H9 (cell line): Measurements from ENCODE around the gene OXER1. TPM values are rescaled to one million over a fixed set of nuclear protein-coding genes. Genes with fewer than 3 reads are reported as not detected.

Experiments
- DNase-seq: peaks from one replicate; pipeline ENCODE4 v3.0.0-alpha.2; 2017
- H2AFZ ChIP-seq: one replicate; pipeline ENCODE4 v1.6.1; 2013; ENCODE audit warnings: mild to moderate bottlenecking, low read length, control low read depth, moderate library complexity
- H2AK5ac ChIP-seq: 2 replicates; pipeline ENCODE4 v1.6.1; 2013; ENCODE audit warnings: low read length, control low read depth, mixed read lengths; ENCODE audit not compliant: insufficient read length
- H2BK120ac ChIP-seq: one replicate; pipeline ENCODE4 v1.6.1; 2013; ENCODE audit warnings: low read depth, mild to moderate bottlenecking, low read length, control low read depth, inconsistent platforms; ENCODE audit not compliant: poor library complexity, severe bottlenecking
- H2BK12ac ChIP-seq: 2 replicates; pipeline ENCODE4 v1.6.1; 2013; ENCODE audit warnings: low read length, control low read depth, mixed read lengths, low read depth; ENCODE audit not compliant: insufficient read length
- H2BK15ac ChIP-seq: 2 replicates; pipeline ENCODE4 v1.6.1; 2013; ENCODE audit warnings: low read depth, low read length, control low read depth
- H2BK20ac ChIP-seq: one replicate; pipeline ENCODE4 v1.6.1; 2013; ENCODE audit warnings: low read depth, mild to moderate bottlenecking, low read length, control low read depth, inconsistent platforms; ENCODE audit not compliant: poor library complexity, severe bottlenecking
- H2BK5ac ChIP-seq: 2 replicates; pipeline ENCODE4 v1.6.1; 2013; ENCODE audit warnings: low read length, control low read depth, mixed read lengths; ENCODE audit not compliant: insufficient read length
- H3K14ac ChIP-seq: 2 replicates; pipeline ENCODE4 v1.6.1; 2013; ENCODE audit warnings: low read length, control low read depth; ENCODE audit not compliant: insufficient read depth
- H3K18ac ChIP-seq: 2 replicates; pipeline ENCODE4 v1.6.1; 2013; ENCODE audit warnings: low read depth, mild to moderate bottlenecking, mixed read lengths, low read length, control low read depth; ENCODE audit not compliant: insufficient read length
- H3K23ac ChIP-seq: 2 replicates; pipeline ENCODE4 v1.6.1; 2013; ENCODE audit warnings: low read length, control low read depth, mixed read lengths, low read depth; ENCODE audit not compliant: insufficient read length
- H3K23me2 ChIP-seq: 2 replicates; pipeline ENCODE4 v1.6.1; 2013; ENCODE audit warnings: low read depth, mild to moderate bottlenecking, mixed read lengths, low read length, control low read depth; ENCODE audit not compliant: insufficient read length, poor library complexity, severe bottlenecking
- H3K27ac ChIP-seq: 2 replicates; pipeline ENCODE4 v1.5.1; 2013; ENCODE audit warnings: low read length, control low read depth, mixed read lengths, low read depth; ENCODE audit not compliant: insufficient read length
- H3K27me3 ChIP-seq: 2 replicates; pipeline ENCODE4 v1.6.1; 2013; ENCODE audit warnings: low read length, control low read depth, inconsistent platforms; ENCODE audit not compliant: insufficient read depth
- H3K4ac ChIP-seq: 2 replicates; pipeline ENCODE4 v1.6.1; 2013; ENCODE audit warnings: low read depth, mild to moderate bottlenecking, control low read depth, inconsistent platforms, low read length, moderate library complexity
- H3K4me1 ChIP-seq: 2 replicates; pipeline ENCODE4 v1.6.1; 2013; ENCODE audit warnings: low read length, control low read depth, inconsistent platforms; ENCODE audit not compliant: insufficient read depth
- H3K4me2 ChIP-seq: 2 replicates; pipeline ENCODE4 v1.6.1; 2013; ENCODE audit warnings: low read length, control low read depth, mixed read lengths; ENCODE audit not compliant: insufficient read length, insufficient read depth
- H3K56ac ChIP-seq: 2 replicates; pipeline ENCODE4 v1.6.1; 2013; ENCODE audit warnings: low read depth, mild to moderate bottlenecking, mixed read lengths, low read length, control low read depth; ENCODE audit not compliant: insufficient read length
- H3K79me1 ChIP-seq: 2 replicates; pipeline ENCODE4 v1.6.1; 2013; ENCODE audit warnings: low read depth, mild to moderate bottlenecking, moderate library complexity, low read length, control low read depth, inconsistent platforms; ENCODE audit not compliant: insufficient read depth, poor library complexity, severe bottlenecking
- H3K79me2 ChIP-seq: 2 replicates; pipeline ENCODE4 v1.6.1; 2013; ENCODE audit warnings: low read length, control low read depth, inconsistent platforms; ENCODE audit not compliant: insufficient read depth
- H3K9ac ChIP-seq: 2 replicates; pipeline ENCODE4 v1.6.1; 2013; ENCODE audit warnings: low read length, control low read depth, mixed read lengths; ENCODE audit not compliant: insufficient read length; ENCODE audit errors: extremely low read depth
- H3K9me3 ChIP-seq: one replicate; pipeline ENCODE4 v1.6.1; 2013; ENCODE audit warnings: low read depth, low read length, inconsistent platforms; ENCODE audit not compliant: control insufficient read depth
- H3T11ph ChIP-seq: one replicate; pipeline ENCODE4 v1.6.1; 2013; ENCODE audit warnings: mild to moderate bottlenecking, low read length, control low read depth, inconsistent platforms
- H4K20me1 ChIP-seq: one replicate; pipeline ENCODE4 v1.6.1; 2013; ENCODE audit not compliant: control insufficient read depth, insufficient read length, insufficient read depth
- H4K5ac ChIP-seq: 2 replicates; pipeline ENCODE4 v1.6.1; 2013; ENCODE audit warnings: low read depth, mild to moderate bottlenecking, mixed read lengths, low read length, control low read depth; ENCODE audit not compliant: insufficient read length
- H4K8ac ChIP-seq: replicated peaks from 2 replicates; pipeline ENCODE4 v1.6.1; 2013; ENCODE audit warnings: low read length, control low read depth, mixed read lengths, low read depth; ENCODE audit not compliant: insufficient read length
- H4K91ac ChIP-seq: 2 replicates; pipeline ENCODE4 v1.6.1; 2013; ENCODE audit warnings: low read depth, mild to moderate bottlenecking, moderate library complexity, mixed read lengths, low read length, control low read depth; ENCODE audit not compliant: insufficient read length
- H3K27ac Mint-ChIP-seq, 3 experiments: 2 replicates in 2 of 3; 3 replicates in 1 of 3; pipeline ENCODE4 v1.8.0; 2020 to 2021; ENCODE audit warnings: mixed read lengths in 3 of 3, mild to moderate bottlenecking in 1 of 3, moderate library complexity in 1 of 3
- H3K27me3 Mint-ChIP-seq: 2 replicates; pipeline ENCODE4 v1.8.0; 2021; ENCODE audit warnings: low read depth, mild to moderate bottlenecking, moderate library complexity, mixed read lengths
- H3K36me3 Mint-ChIP-seq, 3 experiments: 2 replicates in 2 of 3; 3 replicates in 1 of 3; pipeline ENCODE4 v1.8.0; 2020 to 2021; ENCODE audit warnings: low read depth in 3 of 3, mixed read lengths in 3 of 3; ENCODE audit not compliant: insufficient read depth in 1 of 3
- H3K4me1 Mint-ChIP-seq, 2 experiments: 2 replicates each; pipeline ENCODE4 v1.8.0; 2020; ENCODE audit warnings: mixed read lengths in 2 of 2
- H3K4me3 Mint-ChIP-seq, 2 experiments: 2 replicates in 1 of 2; 3 replicates in 1 of 2; pipeline ENCODE4 v1.8.0; 2020 to 2021; ENCODE audit warnings: mild to moderate bottlenecking in 2 of 2, mixed read lengths in 2 of 2, moderate library complexity in 1 of 2
- H3K9me3 Mint-ChIP-seq, 2 experiments: 2 replicates in 1 of 2; 3 replicates in 1 of 2; pipeline ENCODE4 v1.8.0; 2020; ENCODE audit warnings: mild to moderate bottlenecking in 2 of 2, mixed read lengths in 2 of 2, moderate library complexity in 1 of 2
- CTCF ChIP-seq: fragments of 200-600 bp; sonication (generic); conservative IDR thresholded peaks from 3 replicates; pipeline ENCODE4 v1.8.0; 2021; ENCODE audit warnings: antibody characterized with exemption, mild to moderate bottlenecking
- WGBS: extraction: QIAGEN DNeasy Blood & Tissue Kit; methylation state at CpG from one replicate; pipeline ENCODE4 v1.1.7; 2013; ENCODE audit warnings: missing lambda C conversion rate, low lambda C conversion rate, mixed read lengths; ENCODE audit not compliant: insufficient read length; ENCODE audit errors: extremely low coverage; 5-methylcytosine and 5-hydroxymethylcytosine counted together
- total RNA-seq: library from RNA; stranded (reverse); gene quantifications from 2 replicates; pipeline ENCODE4 v1.2.1, GENCODE V29; 2021

OXER1 gene
- total RNA-seq, 1 experiment from 2014 or later: 1.6 TPM

- Histone ChIP-seq H3K23ac (no peak overlapping the region), H4K20me1 (no peaks in the 10 kb centered on the region), H3K4me2 (no peak overlapping the region), H3K56ac (no peak overlapping the region), H3K27ac (no peak overlapping the region), H2BK20ac (no peak overlapping the region), H3K79me1 (no peaks in the 10 kb centered on the region), H3K4ac (no peak overlapping the region), H3K27me3 (no peaks in the 10 kb centered on the region), H2BK120ac (no peak overlapping the region), H4K8ac (no peak overlapping the region), H3K79me2 (no peaks in the 10 kb centered on the region), H2AK5ac (no peak overlapping the region), H3K4me1 (peaks cover 7% of the 10 kb centered on the region; the same call in 1 of the 2 replicates), H4K91ac (no peak overlapping the region), H2BK15ac (no peak overlapping the region), H3K23me2 (no peaks in the 10 kb centered on the region), H2BK12ac (no peak overlapping the region), H4K5ac (no peak overlapping the region), H3K14ac (no peak overlapping the region), H3K9me3 (peaks cover 7% of the 10 kb centered on the region), H2AFZ (no peak overlapping the region), H2BK5ac (no peak overlapping the region), H3K18ac (no peak overlapping the region), H3T11ph (no peak overlapping the region), H3K9ac (no peak overlapping the region)
- no peak overlapping the region for H3K4me3 Mint-ChIP-seq
- no peaks in the 10 kb centered on the region; the same call in 1 of the 2 replicates for H3K27me3 Mint-ChIP-seq
- H3K27ac Mint-ChIP-seq: no peak overlapping the region
- no CpG with 5 or more reads among the region's 3 CpGs for WGBS
- H3K4me1 Mint-ChIP-seq: peaks cover 14 to 24% of the 10 kb centered on the region in 2 experiments
- H3K36me3 Mint-ChIP-seq: peaks cover 9 to 37% (median 28%) of the 10 kb centered on the region in 3 experiments
- TF ChIP-seq CTCF: no peak
- no peak for DNase-seq
- H3K9me3 Mint-ChIP-seq: peaks cover 38 to 39% of the 10 kb centered on the region in 2 experiments
Observed at GRCh38 chr2:42775810-42776209, 11.9 kb upstream of the OXER1 start.
